CD4-positive, alpha-beta memory T cell (primary cell): ENCODE results near the gene NOC2L. TPM values are rescaled to one million over a fixed set of nuclear protein-coding genes. Genes with fewer than 3 reads are reported as not detected.
"Not testable (repeated sequence)": the region's sequence is repeated elsewhere in the genome, so short reads cannot be mapped to it uniquely, and the experiment has no call there.

Experiments
- CTCF ChIA-PET: fragments of 350-600 bp; sonication (Branson Sonifier 250); formaldehyde crosslinking; loops from one replicate; lab custom pipeline; 2021; ENCODE audit warnings: inconsistent platforms; ENCODE audit not compliant: partially characterized antibody; lab: Charles Lee
- POLR2A ChIA-PET: fragments of 350-600 bp; sonication (Branson Sonifier 250); formaldehyde crosslinking; loops from one replicate; lab custom pipeline; 2021; ENCODE audit not compliant: partially characterized antibody; lab: Charles Lee
- DNase-seq, 5 donors: peaks; one replicate each; pipeline versions ENCODE4 v3.0.0 to v3.0.0-alpha.2; 2020 to 2022; ENCODE audit warnings: mixed read lengths in 1 of 5
- H3K27ac ChIP-seq: one replicate; pipeline ENCODE4 v1.7.0; 2013; ENCODE audit warnings: low read depth, low read length
- H3K27me3 ChIP-seq: 2 replicates; pipeline ENCODE4 v1.7.0; 2013; ENCODE audit warnings: mild to moderate bottlenecking, low read length, moderate library complexity; ENCODE audit not compliant: insufficient read depth
- H3K36me3 ChIP-seq: 2 replicates; pipeline ENCODE4 v1.7.0; 2013; ENCODE audit warnings: mild to moderate bottlenecking, low read length, moderate library complexity; ENCODE audit not compliant: insufficient read depth
- H3K4me1 ChIP-seq: 2 replicates; pipeline ENCODE4 v1.7.0; 2013; ENCODE audit warnings: mild to moderate bottlenecking, low read length, moderate library complexity; ENCODE audit not compliant: insufficient read depth
- H3K4me3 ChIP-seq, 2 donors: one replicate each; pipeline ENCODE4 v1.7.0; 2013; ENCODE audit warnings: low read length in 2 of 2, mild to moderate bottlenecking in 1 of 2
- H3K9me3 ChIP-seq, 2 donors: one replicate each; pipeline ENCODE4 v1.7.0; 2013; ENCODE audit warnings: low read length in 2 of 2, control low read depth in 1 of 2; ENCODE audit not compliant: control insufficient read depth in 1 of 2
- H3K27ac Mint-ChIP-seq, 7 donors: one replicate each; pipeline ENCODE4 v1.8.0; 2020 to 2021; ENCODE audit warnings: mixed read lengths in 7 of 7, mild to moderate bottlenecking in 6 of 7, inconsistent platforms in 3 of 7, moderate library complexity in 3 of 7
- H3K27me3 Mint-ChIP-seq, 2 donors: one replicate each; pipeline ENCODE4 v1.8.0; 2020 to 2021; ENCODE audit warnings: mixed read lengths in 2 of 2
- H3K36me3 Mint-ChIP-seq, 2 donors: one replicate each; pipeline ENCODE4 v1.8.0; 2020 to 2021; ENCODE audit warnings: mixed read lengths in 2 of 2, inconsistent platforms in 1 of 2, mild to moderate bottlenecking in 1 of 2
- H3K4me1 Mint-ChIP-seq, 4 donors: one replicate each; pipeline ENCODE4 v1.8.0; 2020 to 2021; ENCODE audit warnings: mixed read lengths in 4 of 4, mild to moderate bottlenecking in 1 of 4
- H3K4me3 Mint-ChIP-seq, 8 donors: one replicate each; pipeline ENCODE4 v1.8.0; 2020 to 2021; ENCODE audit warnings: mixed read lengths in 8 of 8, mild to moderate bottlenecking in 7 of 8, moderate library complexity in 6 of 8, inconsistent platforms in 3 of 8
- H3K9me3 Mint-ChIP-seq, 8 donors: one replicate each; pipeline ENCODE4 v1.8.0; 2020 to 2021; ENCODE audit warnings: mixed read lengths in 8 of 8, mild to moderate bottlenecking in 5 of 8, inconsistent platforms in 3 of 8, moderate library complexity in 1 of 8
- intact Hi-C: fragments of 100-400 bp; cut with micrococcal nuclease; formaldehyde crosslinking; loops from one replicate; pipeline ENCODE4 v1.15.1; 2023
- polyA plus RNA-seq, 2 donors: library from polyadenylated mRNA; unstranded; fragments of 300-500 nt; fragmentation: Illumina TruSeq; gene quantifications; one replicate each; pipeline ENCODE4 v1.2.3, GENCODE V29; 2021
- total RNA-seq, 2 experiments: library from RNA; stranded (reverse); gene quantifications; one replicate each; pipeline ENCODE4 v1.2.3, GENCODE V29; 2021

Gene NOC2L
- total and polyA plus RNA-seq, 4 experiments from 2014 or later: 63.0 to 69.5 (median 65.6) TPM

DNA sequence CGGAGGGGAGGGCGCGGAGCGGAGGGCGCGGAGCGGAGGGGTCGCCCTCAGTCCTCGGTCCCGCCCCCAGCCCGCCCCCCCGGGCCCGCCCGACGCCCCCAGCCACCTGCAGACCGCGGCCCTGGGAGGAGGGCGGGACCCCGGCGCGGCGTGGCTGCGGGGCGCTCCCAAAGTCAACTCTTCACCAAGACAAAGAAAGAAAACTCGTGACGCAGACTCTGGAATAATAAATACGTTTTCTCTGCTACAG lies 39.6 kb upstream of the NOC2L start:
- DNase-seq: peak in 2 of 5 donors; percentile 28 to 29
- Mint-ChIP-seq H3K27me3 (peaks cover 20 to 26% of the 10 kb centered on the region in 2 donors), H3K4me1 (peaks cover 4 to 21% (median 5%) of the 10 kb centered on the region in 4 donors), H3K27ac (no peak overlapping the region), H3K4me3 (no peak overlapping the region), H3K36me3 (no peaks in the 10 kb centered on the region), H3K9me3 (no peaks in the 10 kb centered on the region)
- Histone ChIP-seq H3K4me3 (no peak overlapping the region), H3K36me3 (no peaks in the 10 kb centered on the region), H3K9me3 (no peaks in the 10 kb centered on the region), H3K27ac (no peak overlapping the region), H3K27me3 (peaks cover 30% of the 10 kb centered on the region), H3K4me1 (peaks cover 27% of the 10 kb centered on the region)
- intact Hi-C loops: no loop called here
- CTCF ChIA-PET: no interaction called here
- POLR2A ChIA-PET: interaction anchor here (3.1 kb wide), 1 partner anchor 15 kb away, joined by 11 read pairs; the partner anchor contains the start of gene ISG15

DNA sequence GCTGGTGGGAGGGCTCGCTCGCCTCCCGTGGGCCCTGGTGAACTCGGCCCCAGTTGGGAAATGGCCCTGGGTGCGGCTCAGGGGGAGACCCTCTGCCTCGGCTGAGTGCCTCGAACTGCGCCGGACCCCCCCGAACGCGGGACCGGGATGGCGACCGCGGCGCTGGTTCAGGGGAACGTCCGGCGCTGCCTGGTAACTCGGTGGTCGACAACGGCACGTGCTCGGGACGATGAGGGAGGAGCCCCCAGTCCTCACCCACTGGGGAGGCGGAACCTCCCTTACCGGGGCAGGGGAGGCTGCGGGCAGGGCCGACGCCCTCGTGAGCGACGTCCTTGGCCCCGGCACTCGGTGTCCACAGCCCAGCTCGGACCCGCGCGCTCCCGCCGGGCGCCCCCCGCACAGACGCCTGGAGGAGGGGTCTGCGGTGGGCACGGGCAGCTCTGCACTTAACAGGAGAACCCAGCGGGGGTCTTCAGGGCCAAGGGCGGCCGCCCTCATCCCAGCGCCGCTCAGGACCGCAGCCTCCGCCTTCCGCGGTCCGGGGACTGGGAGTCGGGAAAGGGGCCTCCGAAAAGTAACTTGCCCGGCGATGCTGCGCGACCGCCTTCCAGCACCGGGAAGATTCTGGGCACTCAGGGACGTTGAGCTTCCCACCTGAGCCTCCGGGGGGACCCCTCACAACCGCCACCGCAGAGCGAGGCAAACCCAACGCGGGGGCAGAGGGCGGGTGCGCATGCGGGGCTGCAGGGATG lies 39.1 kb upstream of the NOC2L start:
- intact Hi-C loops: no loop called here

DNA sequence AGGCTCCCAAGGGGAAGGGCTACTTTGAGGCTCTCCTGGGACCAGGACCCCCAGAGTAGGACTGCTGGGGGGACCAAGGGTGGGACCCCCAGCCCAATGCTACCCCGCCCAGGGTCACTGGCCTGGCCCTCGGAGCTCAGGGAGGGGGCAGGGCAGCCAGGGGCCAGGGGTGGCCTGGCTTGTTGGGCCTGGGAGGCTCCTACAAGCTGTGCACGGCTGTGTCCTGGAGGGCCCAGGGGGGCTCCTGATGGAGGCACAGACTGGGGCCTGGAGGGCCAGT lies 38.6 kb upstream of the NOC2L start:
- H3K27me3 Mint-ChIP-seq: peaks cover 14 to 23% of the 10 kb centered on the region in 2 donors
- Histone ChIP-seq H3K4me1 (peaks cover 27% of the 10 kb centered on the region), H3K27me3 (peaks cover 25% of the 10 kb centered on the region), H3K4me3 (no peak overlapping the region), H3K9me3 (no peaks in the 10 kb centered on the region), H3K36me3 (no peaks in the 10 kb centered on the region), H3K27ac (no peak overlapping the region)
- no peak overlapping the region for H3K4me3 Mint-ChIP-seq
- no peaks in the 10 kb centered on the region for H3K36me3 Mint-ChIP-seq
- ChIA-PET POLR2A (interaction anchor here (3.1 kb wide), 1 partner anchor 16 kb away, joined by 11 read pairs; the partner anchor contains the start of gene ISG15), CTCF (interaction anchor here (0.8 kb wide), 1 partner anchor 66 kb away, joined by 3 read pairs; no protein-coding TSS in a partner anchor)
- intact Hi-C loops: no loop called here
- peaks cover 4 to 21% (median 5%) of the 10 kb centered on the region in 4 donors for H3K4me1 Mint-ChIP-seq
- no peak for DNase-seq
- H3K9me3 Mint-ChIP-seq: peaks cover 0 to 2% (median under 1%) of the 10 kb centered on the region in 8 donors
- peak overlapping the region in 1 of 7 donors; percentile 57 for H3K27ac Mint-ChIP-seq

More for the DNA sequence above, 39.1 kb upstream of the NOC2L start:
- H3K36me3 Mint-ChIP-seq: no peaks in the 10 kb centered on the region
- H3K27ac Mint-ChIP-seq: no peak overlapping the region
- H3K4me1 Mint-ChIP-seq: peaks cover 4 to 21% (median 5%) of the 10 kb centered on the region in 4 donors
- peak overlapping the region in 1 of 8 donors; percentile 15 for H3K4me3 Mint-ChIP-seq
- H3K27me3 ChIP-seq: peaks cover 25% of the 10 kb centered on the region
- H3K4me1 ChIP-seq: peaks cover 27% of the 10 kb centered on the region
- H3K27me3 Mint-ChIP-seq: peaks cover 18 to 23% of the 10 kb centered on the region in 2 donors
- H3K36me3 ChIP-seq: no peaks in the 10 kb centered on the region
- H3K4me3 ChIP-seq: no peak overlapping the region
- ChIA-PET CTCF (interaction anchor here (0.8 kb wide), 1 partner anchor 66 kb away, joined by 3 read pairs; no protein-coding TSS in a partner anchor), POLR2A (interaction anchor here (3.1 kb wide), 1 partner anchor 15 kb away, joined by 11 read pairs; the partner anchor contains the start of gene ISG15)
- no peaks in the 10 kb centered on the region for H3K9me3 Mint-ChIP-seq
- no peak overlapping the region for H3K27ac ChIP-seq
- H3K9me3 ChIP-seq: no peaks in the 10 kb centered on the region
- no peak for DNase-seq

DNA sequence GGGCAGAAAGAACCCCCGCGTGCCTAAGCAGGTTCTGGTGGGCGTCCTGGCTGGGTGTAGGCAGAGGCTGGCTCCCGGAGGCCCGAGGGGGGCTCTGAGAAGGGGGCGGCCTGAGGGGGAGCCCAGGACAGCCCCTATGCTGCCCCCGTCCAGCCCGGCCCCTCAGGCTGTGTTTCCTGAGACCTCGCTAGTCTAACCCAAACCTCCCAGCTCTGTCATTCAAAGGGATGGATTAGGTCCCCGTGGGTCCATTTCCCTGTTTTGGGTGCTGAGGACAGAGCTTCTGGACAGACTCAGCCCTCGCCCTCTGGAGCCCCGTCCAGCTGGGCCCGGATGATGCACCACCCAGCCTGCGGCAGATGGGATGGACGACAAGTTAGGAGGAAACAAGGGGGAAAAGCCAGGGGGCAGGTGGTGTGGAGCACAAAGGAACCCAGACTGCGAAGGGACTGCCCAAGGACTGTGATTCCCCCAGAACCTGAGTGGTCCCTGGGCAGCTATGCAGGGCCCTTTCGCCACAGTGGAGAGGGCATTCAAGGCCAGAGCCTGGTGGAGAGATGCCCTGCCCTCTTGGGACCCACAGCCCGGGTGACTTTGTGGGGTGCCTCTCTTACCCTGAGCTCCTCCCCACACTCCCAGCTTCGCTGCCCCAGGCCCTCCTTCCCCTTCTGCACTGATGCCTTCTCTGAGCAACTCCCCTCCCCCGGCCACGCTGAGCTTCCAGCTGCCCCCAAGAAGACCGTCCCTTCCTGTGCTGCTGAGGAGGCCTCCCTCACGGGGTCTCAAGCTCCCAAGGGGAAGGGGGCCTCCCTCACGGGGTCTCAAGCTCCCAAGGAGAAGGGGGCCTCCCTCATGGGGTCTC lies 38.0 kb upstream of the NOC2L start:
- ChIA-PET POLR2A (interaction anchor here (3.1 kb wide), 1 partner anchor 17 kb away, joined by 11 read pairs; the partner anchor contains the start of gene ISG15), CTCF (interaction anchor here (0.8 kb wide), 1 partner anchor 67 kb away, joined by 3 read pairs; no protein-coding TSS in a partner anchor)
- peaks cover 21% of the 10 kb centered on the region for H3K27me3 ChIP-seq
- no peaks in the 10 kb centered on the region for H3K36me3 ChIP-seq
- DNase-seq: no peak
- Mint-ChIP-seq H3K27me3 (peaks cover 17 to 26% of the 10 kb centered on the region in 2 donors), H3K9me3 (peaks cover 0 to 6% (median 4%) of the 10 kb centered on the region in 8 donors), H3K4me1 (peaks cover 4 to 21% (median 5%) of the 10 kb centered on the region in 4 donors), H3K27ac (peak overlapping the region in 1 of 7 donors; percentile 57), H3K36me3 (no peaks in the 10 kb centered on the region), H3K4me3 (peak overlapping the region in 2 of 8 donors; percentile 46 to 70)
- peaks cover 27% of the 10 kb centered on the region for H3K4me1 ChIP-seq
- intact Hi-C loops: no loop called here
- no peak overlapping the region for H3K27ac ChIP-seq
- H3K4me3 ChIP-seq: no peak overlapping the region
- no peaks in the 10 kb centered on the region for H3K9me3 ChIP-seq

DNA sequence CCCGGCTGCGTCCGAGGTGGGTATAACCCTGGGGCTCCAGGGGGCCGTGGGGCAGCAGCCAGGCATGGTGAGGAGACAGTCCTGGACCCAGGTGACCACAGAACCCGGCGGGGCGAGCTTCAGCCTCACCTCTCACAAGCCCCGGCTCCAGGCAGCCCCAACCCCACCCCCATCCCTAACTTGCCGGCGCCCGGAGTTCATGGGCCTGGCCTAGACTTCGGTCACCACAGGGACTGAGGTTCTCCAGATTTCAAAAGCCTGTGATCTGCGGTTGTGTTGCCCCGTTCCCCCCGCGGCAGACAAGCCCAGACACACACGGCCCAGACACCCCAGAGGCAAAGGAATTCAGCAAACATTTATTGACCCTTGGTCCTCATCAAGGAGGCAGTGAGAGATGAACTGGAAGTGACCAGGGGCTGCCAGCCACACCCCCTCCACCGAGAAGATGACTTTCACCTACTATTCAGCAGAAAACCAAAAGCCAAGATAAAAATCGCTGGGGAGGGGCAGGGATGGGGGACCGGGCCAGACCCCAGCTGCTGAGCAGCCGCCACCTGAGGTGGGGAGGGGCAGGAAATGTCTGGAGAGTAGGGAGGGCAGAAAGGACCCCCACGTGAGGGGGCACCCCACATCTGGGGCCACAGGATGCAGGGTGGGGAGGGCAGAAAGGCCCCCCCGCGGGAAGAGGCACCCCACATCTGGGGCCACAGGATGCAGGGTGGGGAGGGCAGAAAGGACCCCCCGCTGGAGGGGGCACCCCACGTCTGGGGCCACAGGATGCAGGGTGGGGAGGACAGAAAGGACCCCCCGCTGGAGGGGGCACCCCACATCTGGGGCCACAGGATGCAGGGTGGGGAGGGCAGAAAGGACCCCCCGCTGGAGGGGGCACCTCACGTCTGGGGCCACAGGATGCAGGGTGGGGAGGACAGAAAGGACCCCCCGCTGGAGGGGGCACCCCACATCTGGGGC lies 36.9 kb upstream of the NOC2L start:
- POLR2A ChIA-PET: interaction anchor here (1.1 kb wide), 1 partner anchor 17 kb away, joined by 3 read pairs; the partner anchor contains the start of gene ISG15

DNA sequence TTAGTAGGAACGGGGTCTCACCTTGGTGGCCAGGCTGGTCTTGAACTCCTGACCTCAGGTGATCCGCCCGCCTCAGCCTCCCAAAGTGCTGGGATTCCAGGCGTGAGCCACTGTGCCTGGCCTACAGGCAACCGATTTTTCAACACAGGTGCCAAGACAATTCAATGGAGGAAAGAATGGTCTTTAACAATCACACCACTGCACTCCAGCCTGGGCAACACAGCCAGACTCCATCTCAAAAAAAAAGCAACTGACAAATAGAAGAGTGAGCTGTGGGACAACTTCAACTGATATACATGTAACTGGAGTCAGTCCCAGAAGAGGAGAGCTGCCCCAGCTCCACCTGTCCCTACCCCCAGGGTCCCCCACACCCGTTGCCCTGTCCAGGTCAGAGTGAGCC lies 35.5 kb upstream of the NOC2L start:
- ChIA-PET CTCF (interaction anchor here (1.2 to 4.0 kb wide), 3 partner anchors 8 to 10 kb away, joined by 3 to 19 read pairs (median 17); no protein-coding TSS in a partner anchor), POLR2A (interaction anchor here (1.1 kb wide), 1 partner anchor 18 kb away, joined by 3 read pairs; the partner anchor contains the start of gene ISG15)
- H3K9me3 ChIP-seq, H3K4me1 ChIP-seq, intact Hi-C loops, H3K4me3 Mint-ChIP-seq, H3K36me3 Mint-ChIP-seq, H3K36me3 ChIP-seq, H3K4me3 ChIP-seq, H3K27ac ChIP-seq, DNase-seq: not testable (repeated sequence)
- H3K27ac Mint-ChIP-seq: peak overlapping the region in 1 of 7 donors; percentile 50
- peaks cover 11% of the 10 kb centered on the region for H3K27me3 ChIP-seq
- peaks cover 0 to 15% (median 8%) of the 10 kb centered on the region in 8 donors for H3K9me3 Mint-ChIP-seq
- peaks cover 18 to 22% of the 10 kb centered on the region in 2 donors for H3K27me3 Mint-ChIP-seq
- peaks cover 4 to 15% (median 5%) of the 10 kb centered on the region in 4 donors for H3K4me1 Mint-ChIP-seq

More for the DNA sequence above, 36.9 kb upstream of the NOC2L start:
- Mint-ChIP-seq H3K4me1 (peaks cover 5 to 19% (median 6%) of the 10 kb centered on the region in 4 donors), H3K4me3 (peak overlapping the region in 2 of 8 donors; percentile 13 to 39), H3K27ac (peak overlapping the region in 2 of 7 donors; percentile 29 to 58), H3K27me3 (peaks cover 20 to 25% of the 10 kb centered on the region in 2 donors), H3K36me3 (no peaks in the 10 kb centered on the region), H3K9me3 (peaks cover 0 to 14% (median 8%) of the 10 kb centered on the region in 8 donors)
- intact Hi-C loops: no loop called here
- H3K4me1 ChIP-seq: peaks cover 16% of the 10 kb centered on the region
- DNase-seq: no peak
- H3K4me3 ChIP-seq: no peak overlapping the region
- H3K36me3 ChIP-seq: no peaks in the 10 kb centered on the region
- H3K27ac ChIP-seq: no peak overlapping the region
- CTCF ChIA-PET: interaction anchor here (1.2 kb wide), 1 partner anchor 9 kb away, joined by 3 read pairs; no protein-coding TSS in a partner anchor
- no peaks in the 10 kb centered on the region for H3K9me3 ChIP-seq
- peaks cover 13% of the 10 kb centered on the region for H3K27me3 ChIP-seq
